CD14-positive monocyte (primary cell): ENCODE results near the gene KIF1A. TPM values are rescaled to one million over a fixed set of nuclear protein-coding genes. Genes with fewer than 3 reads are reported as not detected.

ENCODE experiments used
- DNase-seq, 3 donors: peaks; one replicate each; pipeline ENCODE4 v3.0.0-alpha.2; 2011 to 2022
- H2AFZ ChIP-seq: 2 replicates; pipeline ENCODE4 v1.6.0; 2012; ENCODE audit warnings: mild to moderate bottlenecking, low read depth, low read length, inconsistent platforms; ENCODE audit not compliant: insufficient read depth, poor library complexity, severe bottlenecking
- H3K27ac ChIP-seq, 2 donors: 1 replicate in 1 of 2; 2 replicates in 1 of 2; pipeline ENCODE4 v1.5.1; 2012 to 2013; ENCODE audit warnings: low read length in 2 of 2, control low read depth in 1 of 2, inconsistent platforms in 1 of 2, low read depth in 1 of 2, mild to moderate bottlenecking in 1 of 2
- H3K27me3 ChIP-seq, 2 donors: one replicate each; pipeline versions ENCODE4 v1.6.0 to v1.6.1; 2011 to 2013; ENCODE audit warnings: low read length in 2 of 2; ENCODE audit not compliant: control insufficient read depth in 2 of 2, insufficient read depth in 2 of 2
- H3K36me3 ChIP-seq, 2 donors: replicated peaks in 1 of 2; 1 replicate in 1 of 2; 2 replicates in 1 of 2; pipeline versions ENCODE4 v1.5.1 to v1.6.1; 2012 to 2013; ENCODE audit warnings: low read length in 2 of 2, control low read depth in 1 of 2, inconsistent platforms in 1 of 2, mild to moderate bottlenecking in 1 of 2; ENCODE audit not compliant: insufficient read depth in 2 of 2, control insufficient read depth in 1 of 2
- H3K4me1 ChIP-seq, 2 donors: 1 replicate in 1 of 2; 2 replicates in 1 of 2; pipeline versions ENCODE4 v1.5.1 to v1.6.1; 2012 to 2013; ENCODE audit warnings: low read length in 2 of 2, control low read depth in 1 of 2, inconsistent platforms in 1 of 2, mild to moderate bottlenecking in 1 of 2, moderate library complexity in 1 of 2; ENCODE audit not compliant: insufficient read depth in 2 of 2, control insufficient read depth in 1 of 2
- H3K4me2 ChIP-seq: replicated peaks from 2 replicates; pipeline ENCODE3; 2012; ENCODE audit warnings: low read length, moderate library complexity, mild to moderate bottlenecking; ENCODE audit not compliant: poor library complexity, severe bottlenecking; ENCODE audit errors: extremely low read depth
- H3K4me3 ChIP-seq, 3 experiments: fragments of 200-600 bp in 1 of 3; sonication (generic) in 1 of 3; replicated peaks in 1 of 3; 1 replicate in 2 of 3; 2 replicates in 1 of 3; pipeline ENCODE4 v1.5.1; 2011 to 2013; ENCODE audit warnings: low read length in 3 of 3, mild to moderate bottlenecking in 3 of 3, control low read depth in 2 of 3, low read depth in 2 of 3, inconsistent platforms in 1 of 3, moderate library complexity in 1 of 3
- H3K79me2 ChIP-seq: 2 replicates; pipeline ENCODE4 v1.6.0; 2012; ENCODE audit warnings: mild to moderate bottlenecking, control low read depth, inconsistent platforms, low read length, moderate library complexity; ENCODE audit not compliant: insufficient read depth
- H3K9ac ChIP-seq: 2 replicates; pipeline ENCODE4 v1.6.0; 2017; ENCODE audit warnings: low read length, mild to moderate bottlenecking; ENCODE audit not compliant: insufficient read depth, poor library complexity, severe bottlenecking
- H3K9me3 ChIP-seq, 2 donors: replicated peaks in 1 of 2; 1 replicate in 1 of 2; 2 replicates in 1 of 2; pipeline versions ENCODE4 v1.5.1 to v1.6.1; 2012 to 2013; ENCODE audit warnings: low read length in 2 of 2, control low read depth in 1 of 2; ENCODE audit not compliant: control insufficient read depth in 1 of 2, insufficient read depth in 1 of 2
- H4K20me1 ChIP-seq: 2 replicates; pipeline ENCODE4 v1.6.0; 2012; ENCODE audit warnings: mild to moderate bottlenecking, low read length, control low read depth, moderate library complexity; ENCODE audit not compliant: insufficient read depth
- H3K27ac Mint-ChIP-seq, 7 donors: one replicate each; pipeline ENCODE4 v1.8.0; 2020; ENCODE audit warnings: mild to moderate bottlenecking in 7 of 7, mixed read lengths in 7 of 7, moderate library complexity in 6 of 7, inconsistent platforms in 2 of 7
- H3K27me3 Mint-ChIP-seq, 3 donors: one replicate each; pipeline ENCODE4 v1.8.0; 2021 to 2022; ENCODE audit warnings: low read depth in 3 of 3, mild to moderate bottlenecking in 3 of 3, mixed read lengths in 3 of 3, moderate library complexity in 3 of 3, inconsistent platforms in 1 of 3
- H3K36me3 Mint-ChIP-seq, 2 donors: one replicate each; pipeline ENCODE4 v1.8.0; 2020; ENCODE audit warnings: mixed read lengths in 2 of 2, inconsistent platforms in 1 of 2, mild to moderate bottlenecking in 1 of 2
- H3K4me1 Mint-ChIP-seq: one replicate; pipeline ENCODE4 v1.8.0; 2020; ENCODE audit warnings: mild to moderate bottlenecking, mixed read lengths
- H3K4me3 Mint-ChIP-seq, 2 donors: one replicate each; pipeline ENCODE4 v1.8.0; 2020; ENCODE audit warnings: mild to moderate bottlenecking in 2 of 2, mixed read lengths in 2 of 2, moderate library complexity in 1 of 2
- H3K9me3 Mint-ChIP-seq, 7 donors: one replicate each; pipeline ENCODE4 v1.8.0; 2020 to 2022; ENCODE audit warnings: mixed read lengths in 7 of 7, mild to moderate bottlenecking in 6 of 7, moderate library complexity in 6 of 7, inconsistent platforms in 2 of 7
- WGBS: methylation state at CpG from one replicate; pipeline ENCODE4 v1.1.5; 2013; ENCODE audit warnings: missing lambda C conversion rate; ENCODE audit not compliant: insufficient coverage; 5-methylcytosine and 5-hydroxymethylcytosine counted together
- intact Hi-C, 2 donors: fragments of 100-400 bp; cut with micrococcal nuclease; formaldehyde crosslinking; loops; one replicate each; pipeline versions ENCODE4 v1.15.0 to v1.15.1; 2023
- polyA plus RNA-seq, 3 donors: library from polyadenylated mRNA; depleted of rRNA in 1 of 3; unstranded in 2 of 3; stranded (reverse) in 1 of 3; fragments of 300-500 nt in 2 of 3; fragments of >200 nt in 1 of 3; fragmentation: Illumina TruSeq in 2 of 3; gene quantifications; 1 replicate in 2 of 3; 2 replicates in 1 of 3; pipeline ENCODE4 v1.2.3, GENCODE V29; 2012 to 2021
- TF ChIP-seq, protein P1 (sequence below): fragments of 200-600 bp; IDR thresholded peaks from one replicate; pipeline ENCODE4 v1.8.0; 2022; ENCODE audit warnings: antibody characterized with exemption, mild to moderate bottlenecking

KIF1A gene
- polyA plus RNA-seq, 3 donors, result not detected

GRCh38 chr2:240791821-240792628 is 28.0 kb downstream of the KIF1A start:
- H3K27ac ChIP-seq, result no peak overlapping the region
- no peaks in the 10 kb centered on the region for H3K27me3 ChIP-seq
- peaks cover 0 to 6% (median 3%) of the 10 kb centered on the region in 3 donors for H3K27me3 Mint-ChIP-seq
- no peaks in the 10 kb centered on the region for H3K4me1 ChIP-seq
- H3K9ac ChIP-seq, result no peak overlapping the region
- no peaks in the 10 kb centered on the region for H3K9me3 ChIP-seq
- no peaks in the 10 kb centered on the region for H3K9me3 Mint-ChIP-seq
- 87% methylated on average over 10 of the region's 15 CpGs for WGBS
- no peaks in the 10 kb centered on the region for H4K20me1 ChIP-seq
- no peaks in the 10 kb centered on the region for H3K79me2 ChIP-seq
- H2AFZ ChIP-seq, result no peak overlapping the region
- no peaks in the 10 kb centered on the region for H3K36me3 Mint-ChIP-seq
- no peak overlapping the region for H3K4me3 ChIP-seq
- H3K4me3 Mint-ChIP-seq, result no peak overlapping the region
- no peak overlapping the region for H3K27ac Mint-ChIP-seq
- no peaks in the 10 kb centered on the region for H3K4me1 Mint-ChIP-seq
- intact Hi-C loops, result no loop called here
- H3K36me3 ChIP-seq, result no peaks in the 10 kb centered on the region
- TF ChIP-seq, protein P1, sequence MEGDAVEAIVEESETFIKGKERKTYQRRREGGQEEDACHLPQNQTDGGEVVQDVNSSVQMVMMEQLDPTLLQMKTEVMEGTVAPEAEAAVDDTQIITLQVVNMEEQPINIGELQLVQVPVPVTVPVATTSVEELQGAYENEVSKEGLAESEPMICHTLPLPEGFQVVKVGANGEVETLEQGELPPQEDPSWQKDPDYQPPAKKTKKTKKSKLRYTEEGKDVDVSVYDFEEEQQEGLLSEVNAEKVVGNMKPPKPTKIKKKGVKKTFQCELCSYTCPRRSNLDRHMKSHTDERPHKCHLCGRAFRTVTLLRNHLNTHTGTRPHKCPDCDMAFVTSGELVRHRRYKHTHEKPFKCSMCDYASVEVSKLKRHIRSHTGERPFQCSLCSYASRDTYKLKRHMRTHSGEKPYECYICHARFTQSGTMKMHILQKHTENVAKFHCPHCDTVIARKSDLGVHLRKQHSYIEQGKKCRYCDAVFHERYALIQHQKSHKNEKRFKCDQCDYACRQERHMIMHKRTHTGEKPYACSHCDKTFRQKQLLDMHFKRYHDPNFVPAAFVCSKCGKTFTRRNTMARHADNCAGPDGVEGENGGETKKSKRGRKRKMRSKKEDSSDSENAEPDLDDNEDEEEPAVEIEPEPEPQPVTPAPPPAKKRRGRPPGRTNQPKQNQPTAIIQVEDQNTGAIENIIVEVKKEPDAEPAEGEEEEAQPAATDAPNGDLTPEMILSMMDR, result no peak
- DNase-seq, result no peak
- no peak overlapping the region for H3K4me2 ChIP-seq

- DNase-seq, result no peak
- H3K9me3 ChIP-seq, result no peaks in the 10 kb centered on the region
- Mint-ChIP-seq H3K4me1 (no peaks in the 10 kb centered on the region), H3K27ac (no peak overlapping the region), H3K27me3 (peaks cover 1 to 6% (median 3%) of the 10 kb centered on the region in 3 donors), H3K4me3 (no peak overlapping the region), H3K9me3 (no peaks in the 10 kb centered on the region), H3K36me3 (no peaks in the 10 kb centered on the region)
- no peaks in the 10 kb centered on the region for H3K36me3 ChIP-seq
- intact Hi-C loops, result no loop called here
- TF ChIP-seq, protein P1, result no peak
- H3K4me2 ChIP-seq, result no peak overlapping the region
- no peak overlapping the region for H2AFZ ChIP-seq
- H3K79me2 ChIP-seq, result no peaks in the 10 kb centered on the region
- no peak overlapping the region for H3K27ac ChIP-seq
- no peak overlapping the region for H3K9ac ChIP-seq
- H3K4me3 ChIP-seq, result no peak overlapping the region
- H3K4me1 ChIP-seq, result no peaks in the 10 kb centered on the region
- no peaks in the 10 kb centered on the region for H3K27me3 ChIP-seq
- 93% methylated on average over 12 of the region's 19 CpGs for WGBS
- H4K20me1 ChIP-seq, result no peaks in the 10 kb centered on the region
Measured at GRCh38 chr2:240791221-240791800, 28.7 kb downstream of the KIF1A start.
